ENCODE measurements around the gene GABBR2. TPM values are rescaled to one million over a fixed set of nuclear protein-coding genes. Genes with fewer than 3 reads are reported as not detected.
A peak's percentile ranks its signal among the peaks of the same experiment; 100 is the strongest.

Gene GABBR2
- polyA plus RNA-seq, 1 donor (not counting 4 experiments of a cell fraction or from before 2014, with no cell fraction given), result 0.01 TPM

DNA sequence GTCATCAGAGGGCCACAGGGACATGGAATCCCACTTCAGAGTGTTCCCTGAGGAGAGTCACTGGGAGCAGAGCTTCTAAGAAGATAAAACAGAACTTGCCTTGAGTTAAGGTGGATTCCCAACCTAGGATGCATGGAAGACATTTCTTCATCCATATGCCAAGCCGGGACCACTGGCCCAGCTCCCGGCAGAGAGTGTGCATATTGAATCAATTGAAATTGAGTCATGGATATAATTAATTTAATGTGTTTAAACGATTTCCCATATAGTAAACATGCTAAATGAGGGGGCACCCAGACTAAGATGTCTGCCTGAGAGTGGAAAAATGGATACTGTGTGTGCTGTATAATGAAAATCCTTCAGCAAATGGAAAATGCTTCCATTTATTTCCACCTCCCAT lies 258.9 kb downstream of the GABBR2 start:
- Histone ChIP-seq H3K9ac (ENCODE audit: control insufficient read depth, extremely low read depth, insufficient read depth, low read length) (no peak overlapping the region), H3K27ac (ENCODE audit: control insufficient read depth, insufficient read depth, low read length) (no peak overlapping the region), H3K79me2 (ENCODE audit: control insufficient read depth, insufficient read depth, low read length) (no peaks in the 10 kb centered on the region), H3K4me3 (ENCODE audit: control insufficient read depth in 2 of 3, extremely low read depth in 1 of 3, insufficient read depth in 2 of 3, low read depth in 1 of 3, low read length in 3 of 3) (no peak overlapping the region), H3K4me1 (ENCODE audit: control insufficient read depth, extremely low read depth, insufficient read depth, low read length) (peaks cover 5% of the 10 kb centered on the region), H3K9me1 (ENCODE audit: control insufficient read depth, extremely low read depth, insufficient read depth, low read length) (no peaks in the 10 kb centered on the region), H3K9me3 (ENCODE audit: control insufficient read depth, low read depth, low read length) (no peaks in the 10 kb centered on the region), H3K36me3 (ENCODE audit: control insufficient read depth in 2 of 2, extremely low read depth in 1 of 2, insufficient read depth in 2 of 2, low read length in 2 of 2) (no peaks in the 10 kb centered on the region), H3K27me3 (ENCODE audit: control insufficient read depth, extremely low read depth, insufficient read depth, low read length) (peaks cover 11% of the 10 kb centered on the region), H3K4me2 (ENCODE audit: control insufficient read depth, extremely low read depth, insufficient read depth, low read depth, low read length) (no peak overlapping the region), H2AFZ (ENCODE audit: control insufficient read depth, low read length) (no peak overlapping the region), H4K20me1 (ENCODE audit: control insufficient read depth, extremely low read depth, insufficient read depth, low read length) (no peaks in the 10 kb centered on the region)
- no peak for DNase-seq (ENCODE audit: low read depth, low spot score)
- no peak for FAIRE-seq
- dilution Hi-C loops (cut with MboI; ENCODE audit: extremely low pct_ligation_motif_present, low sequenced_read_pairs), result no loop called here
- TF ChIP-seq CTCF (optimal IDR thresholded peaks at IDR 0.05 in 1 of 3, IDR thresholded peaks at IDR 0.05 in 1 of 3, conservative IDR thresholded peaks at IDR 0.05 in 1 of 3; ENCODE audit: extremely low read depth in 1 of 3, insufficient read depth in 2 of 3, low read length in 3 of 3) (no peak), EZH2 (IDR thresholded peaks at IDR 0.05; ENCODE audit: low read length) (no peak)

GRCh38 chr9:98445576-98445975 lies 263.2 kb downstream of the GABBR2 start:
- no peaks in the 10 kb centered on the region for H3K9me1 ChIP-seq (ENCODE audit: control insufficient read depth, extremely low read depth, insufficient read depth, low read length)
- DNase-seq (ENCODE audit: low read depth, low spot score) (no peak), FAIRE-seq (no peak)
- H3K27me3 ChIP-seq (ENCODE audit: control insufficient read depth, extremely low read depth, insufficient read depth, low read length), result peaks cover 15% of the 10 kb centered on the region
- no peaks in the 10 kb centered on the region for H3K4me1 ChIP-seq (ENCODE audit: control insufficient read depth, extremely low read depth, insufficient read depth, low read length)
- no peaks in the 10 kb centered on the region for H3K36me3 ChIP-seq (ENCODE audit: control insufficient read depth in 2 of 2, extremely low read depth in 1 of 2, insufficient read depth in 2 of 2, low read length in 2 of 2)
- H3K79me2 ChIP-seq (ENCODE audit: control insufficient read depth, insufficient read depth, low read length), result no peaks in the 10 kb centered on the region
- TF ChIP-seq EZH2 (IDR thresholded peaks at IDR 0.05; ENCODE audit: low read length) (no peak), CTCF (optimal IDR thresholded peaks at IDR 0.05 in 1 of 3, IDR thresholded peaks at IDR 0.05 in 1 of 3, conservative IDR thresholded peaks at IDR 0.05 in 1 of 3; ENCODE audit: extremely low read depth in 1 of 3, insufficient read depth in 2 of 3, low read length in 3 of 3) (peak in 1 of 3 experiments; percentile 11)
- no peak overlapping the region for H3K27ac ChIP-seq (ENCODE audit: control insufficient read depth, insufficient read depth, low read length)
- H3K9ac ChIP-seq (ENCODE audit: control insufficient read depth, extremely low read depth, insufficient read depth, low read length), result no peak overlapping the region
- no peak overlapping the region for H2AFZ ChIP-seq (ENCODE audit: control insufficient read depth, low read length)
- no peaks in the 10 kb centered on the region for H4K20me1 ChIP-seq (ENCODE audit: control insufficient read depth, extremely low read depth, insufficient read depth, low read length)
- no peak overlapping the region for H3K4me3 ChIP-seq (ENCODE audit: control insufficient read depth in 2 of 3, extremely low read depth in 1 of 3, insufficient read depth in 2 of 3, low read depth in 1 of 3, low read length in 3 of 3)
- dilution Hi-C loops (cut with MboI; ENCODE audit: extremely low pct_ligation_motif_present, low sequenced_read_pairs), result no loop called here
- no peaks in the 10 kb centered on the region for H3K9me3 ChIP-seq (ENCODE audit: control insufficient read depth, low read depth, low read length)
- no peak overlapping the region for H3K4me2 ChIP-seq (ENCODE audit: control insufficient read depth, extremely low read depth, insufficient read depth, low read depth, low read length)
